ENCODE results near the gene ARMCX2.

ARMCX2 gene

GRCh38 chrX:101685923-101686322 lies 26.3 kb upstream of the ARMCX2 start:
- Histone ChIP-seq H3K9ac (ENCODE audit: low read depth, low read length, poor library complexity, severe bottlenecking) (no peak overlapping the region), H3K4me1 (ENCODE audit: insufficient read depth, low read length, poor library complexity, severe bottlenecking) (no peaks in the 10 kb centered on the region), H3K27me3 (ENCODE audit: insufficient read depth, low read length, poor library complexity, severe bottlenecking) (no peaks in the 10 kb centered on the region), H3K36me3 (ENCODE audit: insufficient read depth, low read length) (no peaks in the 10 kb centered on the region), H3K9me3 (ENCODE audit: insufficient read depth, low read depth, low read length) (no peaks in the 10 kb centered on the region), H3K79me2 (ENCODE audit: insufficient read depth, low read length) (no peaks in the 10 kb centered on the region), H3K4me2 (ENCODE audit: low read depth, low read length, poor library complexity, severe bottlenecking) (no peak overlapping the region), H3K4me3 (ENCODE audit: low read length, poor library complexity, severe bottlenecking) (no peak overlapping the region), H2AFZ (ENCODE audit: low read length) (no peak overlapping the region), H3F3A (ENCODE audit: low read depth) (no peaks in the 10 kb centered on the region), H4K20me1 (ENCODE audit: insufficient read depth, low read length, poor library complexity, severe bottlenecking) (no peaks in the 10 kb centered on the region), H3K9me2 (replicated peaks; ENCODE audit: low read depth, low read length) (no peaks in the 10 kb centered on the region)
- TF ChIP-seq, protein P1, sequence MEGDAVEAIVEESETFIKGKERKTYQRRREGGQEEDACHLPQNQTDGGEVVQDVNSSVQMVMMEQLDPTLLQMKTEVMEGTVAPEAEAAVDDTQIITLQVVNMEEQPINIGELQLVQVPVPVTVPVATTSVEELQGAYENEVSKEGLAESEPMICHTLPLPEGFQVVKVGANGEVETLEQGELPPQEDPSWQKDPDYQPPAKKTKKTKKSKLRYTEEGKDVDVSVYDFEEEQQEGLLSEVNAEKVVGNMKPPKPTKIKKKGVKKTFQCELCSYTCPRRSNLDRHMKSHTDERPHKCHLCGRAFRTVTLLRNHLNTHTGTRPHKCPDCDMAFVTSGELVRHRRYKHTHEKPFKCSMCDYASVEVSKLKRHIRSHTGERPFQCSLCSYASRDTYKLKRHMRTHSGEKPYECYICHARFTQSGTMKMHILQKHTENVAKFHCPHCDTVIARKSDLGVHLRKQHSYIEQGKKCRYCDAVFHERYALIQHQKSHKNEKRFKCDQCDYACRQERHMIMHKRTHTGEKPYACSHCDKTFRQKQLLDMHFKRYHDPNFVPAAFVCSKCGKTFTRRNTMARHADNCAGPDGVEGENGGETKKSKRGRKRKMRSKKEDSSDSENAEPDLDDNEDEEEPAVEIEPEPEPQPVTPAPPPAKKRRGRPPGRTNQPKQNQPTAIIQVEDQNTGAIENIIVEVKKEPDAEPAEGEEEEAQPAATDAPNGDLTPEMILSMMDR (conservative IDR thresholded peaks at IDR 0.05; ENCODE audit: low read length): no peak
- TF ChIP-seq EZH2phosphoT487 (IDR thresholded peaks at IDR 0.05; ENCODE audit: borderline replicate concordance): no peak

GRCh38 chrX:101682723-101683122 lies 23.1 kb upstream of the ARMCX2 start:
- H3F3A ChIP-seq (ENCODE audit: low read depth): no peaks in the 10 kb centered on the region
- no peaks in the 10 kb centered on the region for H3K36me3 ChIP-seq (ENCODE audit: insufficient read depth, low read length)
- H3K9me3 ChIP-seq (ENCODE audit: insufficient read depth, low read depth, low read length): no peaks in the 10 kb centered on the region
- no peak overlapping the region for H3K4me2 ChIP-seq (ENCODE audit: low read depth, low read length, poor library complexity, severe bottlenecking)
- no peak overlapping the region for H2AFZ ChIP-seq (ENCODE audit: low read length)
- no peaks in the 10 kb centered on the region for H3K4me1 ChIP-seq (ENCODE audit: insufficient read depth, low read length, poor library complexity, severe bottlenecking)
- no peaks in the 10 kb centered on the region for H3K27me3 ChIP-seq (ENCODE audit: insufficient read depth, low read length, poor library complexity, severe bottlenecking)
- no peak overlapping the region for H3K9ac ChIP-seq (ENCODE audit: low read depth, low read length, poor library complexity, severe bottlenecking)
- H3K4me3 ChIP-seq (ENCODE audit: low read length, poor library complexity, severe bottlenecking): no peak overlapping the region
- no peaks in the 10 kb centered on the region for H3K9me2 ChIP-seq (replicated peaks; ENCODE audit: low read depth, low read length)
- no peaks in the 10 kb centered on the region for H4K20me1 ChIP-seq (ENCODE audit: insufficient read depth, low read length, poor library complexity, severe bottlenecking)
- no peaks in the 10 kb centered on the region for H3K79me2 ChIP-seq (ENCODE audit: insufficient read depth, low read length)
- TF ChIP-seq EZH2phosphoT487 (IDR thresholded peaks at IDR 0.05; ENCODE audit: borderline replicate concordance): no peak
- TF ChIP-seq, protein P1 (conservative IDR thresholded peaks at IDR 0.05; ENCODE audit: low read length): no peak

DNA sequence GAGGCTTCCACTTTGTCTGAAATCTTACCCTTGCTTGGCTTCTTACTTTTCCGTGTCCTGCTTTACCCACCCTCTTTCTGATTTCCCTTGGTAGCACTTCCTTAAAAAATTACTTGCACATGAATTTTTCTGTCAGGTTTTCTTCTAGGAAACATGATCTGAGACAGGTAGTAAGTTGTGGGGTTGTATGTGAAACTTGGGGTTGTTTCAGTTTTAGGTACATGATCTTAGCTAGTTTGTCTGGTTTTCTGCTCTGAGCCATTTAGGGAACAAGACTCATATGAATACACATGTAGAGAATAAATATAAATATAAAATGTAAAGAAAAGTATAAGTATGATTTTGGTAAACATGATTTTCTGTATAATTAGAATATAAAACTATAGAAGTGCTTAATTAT lies 17.4 kb upstream of the ARMCX2 start:
- no peak for TF ChIP-seq EZH2phosphoT487 (IDR thresholded peaks at IDR 0.05; ENCODE audit: borderline replicate concordance)
- TF ChIP-seq, protein P1 (conservative IDR thresholded peaks at IDR 0.05; ENCODE audit: low read length): no peak
- Histone ChIP-seq H3K79me2 (ENCODE audit: insufficient read depth, low read length) (no peaks in the 10 kb centered on the region), H3K9me2 (replicated peaks; ENCODE audit: low read depth, low read length) (no peaks in the 10 kb centered on the region), H3K27me3 (ENCODE audit: insufficient read depth, low read length, poor library complexity, severe bottlenecking) (no peaks in the 10 kb centered on the region), H3K9me3 (ENCODE audit: insufficient read depth, low read depth, low read length) (no peaks in the 10 kb centered on the region), H3K4me2 (ENCODE audit: low read depth, low read length, poor library complexity, severe bottlenecking) (no peak overlapping the region), H3K9ac (ENCODE audit: low read depth, low read length, poor library complexity, severe bottlenecking) (no peak overlapping the region), H3K36me3 (ENCODE audit: insufficient read depth, low read length) (no peaks in the 10 kb centered on the region), H3F3A (ENCODE audit: low read depth) (no peaks in the 10 kb centered on the region), H4K20me1 (ENCODE audit: insufficient read depth, low read length, poor library complexity, severe bottlenecking) (no peaks in the 10 kb centered on the region), H3K4me3 (ENCODE audit: low read length, poor library complexity, severe bottlenecking) (no peak overlapping the region), H2AFZ (ENCODE audit: low read length) (no peak overlapping the region), H3K4me1 (ENCODE audit: insufficient read depth, low read length, poor library complexity, severe bottlenecking) (no peaks in the 10 kb centered on the region)

Measured in Loucy (cell line).